Posterior cingulate gyrus (tissue), 11 donors: ENCODE results near the gene OBI1.

Experiments
- DNase-seq, 10 donors: peaks; one replicate each; pipeline versions ENCODE4 v3.0.0 to v3.0.0-alpha.2; 2020 to 2021; ENCODE audit warnings: mixed read lengths in 3 of 10
- intact Hi-C: fragments of 100-400 bp; cut with DNase I; formaldehyde crosslinking; loops from one replicate; pipeline ENCODE4 v1.15.1; 2023

The OBI1 gene

GRCh38 chr13:78604782-78605611 is 54.0 kb downstream of the OBI1 start:
- intact Hi-C loops = no loop called here
- DNase-seq = no peak

GRCh38 chr13:78603240-78603957 is 55.6 kb downstream of the OBI1 start, which contains the start of gene POU4F1:
TSS of gene POU4F1 (minus strand) at chr13:78603552. CDS start at chr13:78603326, 226 bp downstream.
- intact Hi-C loops = no loop called here
- no peak for DNase-seq

DNA sequence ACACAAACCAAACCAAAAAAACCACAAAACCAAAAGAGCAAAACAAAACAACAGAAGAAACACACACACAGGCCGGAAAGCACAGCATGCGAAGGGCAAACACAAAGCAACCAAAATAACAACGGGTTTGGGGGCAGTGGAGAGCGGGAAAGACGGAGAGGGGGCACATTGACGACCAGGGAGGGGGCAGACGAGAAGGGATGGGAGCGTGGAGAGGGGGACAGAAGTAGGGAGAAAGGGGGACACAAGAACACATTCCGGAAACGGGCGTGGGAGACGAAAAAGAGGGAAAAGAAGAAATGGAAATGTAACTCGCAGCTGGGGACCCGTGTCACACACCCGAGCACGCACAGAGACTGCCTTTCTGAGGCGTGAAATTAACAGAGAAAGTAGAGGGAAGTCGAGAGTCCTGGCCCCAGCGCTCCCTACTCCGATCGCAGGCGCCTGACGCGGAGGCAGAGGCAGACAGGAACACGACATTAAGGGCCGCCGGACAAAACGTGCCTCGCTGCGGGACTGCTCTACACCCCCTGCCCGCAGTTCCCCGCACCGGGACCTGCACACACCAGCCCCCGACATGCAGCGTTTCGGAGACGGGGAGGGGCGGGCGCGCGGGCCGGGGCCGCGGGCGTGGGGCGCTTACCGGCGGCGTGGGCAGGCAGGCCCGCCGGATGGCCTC is 56.3 kb downstream of the OBI1 start:
- intact Hi-C loops = no loop called here
- DNase-seq = no peak

DNA sequence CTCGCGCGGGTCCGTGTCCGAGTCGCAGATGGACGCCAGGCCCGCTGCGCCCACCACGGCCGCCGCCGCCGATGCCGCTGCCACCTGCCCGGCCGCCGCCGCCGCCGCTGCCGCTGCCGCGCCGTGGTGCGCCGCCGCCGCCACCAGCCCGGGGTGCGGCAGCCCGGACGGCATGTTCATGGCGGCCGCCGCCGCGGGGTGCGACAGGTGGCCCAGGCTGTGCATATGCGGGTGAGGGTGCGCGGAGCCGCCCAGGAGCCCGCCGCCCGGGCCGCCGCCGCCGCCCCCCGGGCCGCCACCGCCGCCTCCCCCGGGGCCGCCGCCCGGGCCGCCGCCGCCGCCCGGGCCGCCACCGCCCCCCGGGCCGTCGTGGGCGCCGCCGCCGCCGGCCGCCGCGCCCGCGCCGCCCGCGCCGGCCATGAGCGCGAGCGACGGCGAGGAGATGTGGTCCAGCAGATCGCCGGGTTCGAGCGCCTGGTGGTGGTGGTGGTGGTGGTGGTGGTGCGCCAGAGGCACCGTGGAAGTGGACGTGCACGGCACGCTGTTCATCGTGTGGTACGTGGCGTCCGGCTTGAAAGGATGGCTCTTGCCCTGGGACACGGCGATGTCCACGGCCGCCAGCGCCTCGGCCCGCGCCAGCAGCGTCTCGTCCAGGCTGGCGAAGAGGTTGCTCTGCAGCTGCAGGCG is 56.9 kb downstream of the OBI1 start:
- intact Hi-C loops = no loop called here
- no peak for DNase-seq

GRCh38 chr13:78601124-78601873 is 57.7 kb downstream of the OBI1 start:
- intact Hi-C loops = no loop called here
- peak in 1 of 10 donors; percentile 39 for DNase-seq

- intact Hi-C loops = no loop called here
Observed at GRCh38 chr13:78600280-78600883, 58.6 kb downstream of the OBI1 start.

DNA sequence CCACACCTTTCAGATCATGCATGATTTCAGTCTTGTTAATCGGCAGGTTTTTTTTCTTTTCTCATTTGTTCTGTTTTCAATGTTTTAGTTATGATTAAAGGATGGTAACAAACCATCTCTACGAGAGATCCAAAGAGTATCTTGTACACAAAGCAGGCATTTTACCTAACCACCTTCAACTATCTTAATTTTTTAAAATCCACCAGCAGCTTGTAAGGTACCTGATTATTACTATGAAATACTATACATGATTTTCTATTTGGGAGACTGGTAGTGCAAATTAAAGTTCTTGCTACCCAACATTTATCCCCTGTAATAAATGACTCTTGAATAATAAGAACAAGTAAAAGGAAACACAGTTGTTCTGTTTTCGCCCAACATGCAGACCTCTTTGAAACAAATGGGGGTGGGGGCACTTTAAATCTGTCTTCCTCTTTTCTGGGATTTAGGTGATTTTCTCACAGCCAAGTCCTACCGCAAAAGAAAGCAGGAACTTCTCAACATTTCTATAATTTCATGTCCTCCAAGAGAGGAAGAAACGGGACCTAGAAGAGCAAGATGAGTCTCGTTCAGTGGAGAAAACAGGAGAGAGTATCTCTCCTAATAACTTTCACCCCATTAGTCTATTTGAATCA is 59.2 kb downstream of the OBI1 start:
- intact Hi-C loops = no loop called here
- DNase-seq = no peak

More at GRCh38 chr13:78600280-78600883, 58.6 kb downstream of the OBI1 start:
- DNase-seq = no peak

- intact Hi-C loops = no loop called here
- no peak for DNase-seq
Observed at GRCh38 chr13:78598966-78599644, 59.9 kb downstream of the OBI1 start.

GRCh38 chr13:78598116-78598781 is 60.7 kb downstream of the OBI1 start:
- no peak for DNase-seq
- intact Hi-C loops = no loop called here

- DNase-seq = no peak
- intact Hi-C loops = no loop called here
Observed at GRCh38 chr13:78597602-78597932, 61.4 kb downstream of the OBI1 start.

GRCh38 chr13:78596736-78597601 is 62.0 kb downstream of the OBI1 start:
- peak in 1 of 10 donors; percentile 46 for DNase-seq
- intact Hi-C loops = no loop called here

DNA sequence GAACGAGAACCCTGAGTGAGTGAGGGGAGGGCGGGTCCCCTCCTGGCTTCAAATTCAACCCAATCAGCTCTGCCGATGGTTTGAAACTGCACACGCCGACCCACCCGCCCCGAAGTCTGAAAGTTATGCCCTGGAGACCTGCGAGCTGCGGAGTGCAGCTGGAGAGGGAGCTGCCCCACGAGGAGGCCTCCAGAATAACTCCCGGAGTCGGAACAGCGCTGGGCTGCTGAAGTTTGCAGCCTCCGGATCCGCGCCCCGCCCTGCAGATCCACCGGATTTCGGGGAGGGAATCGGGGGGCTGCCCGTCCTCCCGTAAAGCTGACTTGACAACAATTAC is 62.6 kb downstream of the OBI1 start:
- peak in 1 of 10 donors; percentile 60 for DNase-seq
- intact Hi-C loops = no loop called here

DNA sequence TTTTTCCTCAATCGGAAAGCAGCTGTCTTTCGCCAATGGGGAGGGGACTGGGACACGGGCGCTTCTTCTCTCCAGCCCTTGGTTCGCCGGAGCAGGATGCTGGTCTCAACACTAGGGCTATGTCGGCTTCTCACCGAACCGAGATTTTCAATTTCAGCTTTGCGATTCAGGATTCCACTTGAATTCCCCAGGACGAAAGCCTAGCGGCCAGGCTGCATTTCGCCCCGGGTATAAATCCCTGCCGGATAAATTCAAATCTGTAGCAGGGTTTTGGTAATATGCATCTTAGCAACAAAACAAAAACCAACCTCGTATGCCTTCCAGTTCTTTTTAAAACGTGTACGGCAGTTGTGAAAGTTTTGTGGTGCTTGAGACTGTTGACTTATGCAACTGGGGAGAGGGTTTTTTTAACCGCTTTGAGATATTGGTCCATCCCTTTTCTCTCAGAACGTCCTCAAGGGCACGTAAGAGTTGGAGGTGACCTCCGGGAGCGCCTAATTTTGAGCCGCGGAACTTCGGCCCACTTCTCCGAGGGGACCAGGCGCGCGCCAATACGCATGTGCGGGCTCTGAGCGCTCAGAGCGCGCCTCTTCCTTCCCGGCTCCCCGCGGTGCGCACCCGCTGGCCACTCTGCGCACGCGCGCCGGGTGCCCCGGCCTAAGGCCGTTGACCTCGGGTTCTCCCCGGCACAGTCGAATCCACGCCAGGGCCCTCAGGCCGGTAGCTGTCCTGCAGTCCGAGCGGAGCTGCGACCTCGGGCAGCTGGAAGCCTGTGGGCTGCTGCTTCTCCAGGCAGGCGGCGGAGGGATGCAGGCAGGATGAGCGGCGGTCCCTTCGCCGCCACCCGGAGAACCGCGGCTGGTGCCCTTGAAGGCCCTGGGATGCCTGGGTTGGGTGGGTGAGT is 63.2 kb downstream of the OBI1 start:
- peak in 1 of 10 donors; percentile 44 for DNase-seq
- intact Hi-C loops = no loop called here

- intact Hi-C loops = no loop called here
- no peak for DNase-seq
Observed at GRCh38 chr13:78594456-78594975, 64.4 kb downstream of the OBI1 start.

- DNase-seq = no peak
- intact Hi-C loops = no loop called here
Observed at GRCh38 chr13:78593652-78594455, 65.1 kb downstream of the OBI1 start.
